ENCODE data around the gene CAPS.

Gene CAPS

DNA sequence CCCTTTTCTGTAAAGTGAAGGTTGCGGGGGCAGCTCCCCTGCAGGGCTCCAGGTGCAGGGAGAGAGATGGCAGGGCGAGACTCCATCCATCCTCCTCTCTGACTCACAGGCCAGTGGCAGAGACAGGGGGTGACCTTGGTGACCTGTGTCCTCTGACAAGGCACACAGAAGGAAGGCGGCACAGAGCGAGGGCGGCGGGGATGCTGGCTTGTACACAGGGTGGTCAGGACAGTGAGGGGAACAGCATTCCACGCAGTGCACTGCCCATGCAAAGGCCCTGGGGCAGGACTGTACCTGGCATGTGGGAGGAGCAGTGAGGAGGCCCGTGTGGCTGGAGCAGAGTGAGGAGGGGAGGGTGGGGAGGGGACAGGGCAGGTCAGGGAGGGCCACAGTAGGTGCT is 18.2 kb upstream of the CAPS start:
- no peaks in the 10 kb centered on the region for H3K36me3 ChIP-seq (ENCODE audit: low read length)
- no peak overlapping the region for H3K27ac ChIP-seq (ENCODE audit: low read depth, low read length)
- TF ChIP-seq EZH2phosphoT487 (conservative IDR thresholded peaks at IDR 0.05; ENCODE audit: low read length): no peak
- TF ChIP-seq, protein P1, sequence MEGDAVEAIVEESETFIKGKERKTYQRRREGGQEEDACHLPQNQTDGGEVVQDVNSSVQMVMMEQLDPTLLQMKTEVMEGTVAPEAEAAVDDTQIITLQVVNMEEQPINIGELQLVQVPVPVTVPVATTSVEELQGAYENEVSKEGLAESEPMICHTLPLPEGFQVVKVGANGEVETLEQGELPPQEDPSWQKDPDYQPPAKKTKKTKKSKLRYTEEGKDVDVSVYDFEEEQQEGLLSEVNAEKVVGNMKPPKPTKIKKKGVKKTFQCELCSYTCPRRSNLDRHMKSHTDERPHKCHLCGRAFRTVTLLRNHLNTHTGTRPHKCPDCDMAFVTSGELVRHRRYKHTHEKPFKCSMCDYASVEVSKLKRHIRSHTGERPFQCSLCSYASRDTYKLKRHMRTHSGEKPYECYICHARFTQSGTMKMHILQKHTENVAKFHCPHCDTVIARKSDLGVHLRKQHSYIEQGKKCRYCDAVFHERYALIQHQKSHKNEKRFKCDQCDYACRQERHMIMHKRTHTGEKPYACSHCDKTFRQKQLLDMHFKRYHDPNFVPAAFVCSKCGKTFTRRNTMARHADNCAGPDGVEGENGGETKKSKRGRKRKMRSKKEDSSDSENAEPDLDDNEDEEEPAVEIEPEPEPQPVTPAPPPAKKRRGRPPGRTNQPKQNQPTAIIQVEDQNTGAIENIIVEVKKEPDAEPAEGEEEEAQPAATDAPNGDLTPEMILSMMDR (IDR thresholded peaks at IDR 0.05; ENCODE audit: insufficient read depth, low read length, poor library complexity, severe bottlenecking): no peak

GRCh38 chr19:5896365-5897076 is 17.5 kb upstream of the CAPS start:
- H3K27me3 ChIP-seq (ENCODE audit: low read length): no peaks in the 10 kb centered on the region
- H3F3A ChIP-seq (ENCODE audit: insufficient read depth): no peaks in the 10 kb centered on the region
- no peaks in the 10 kb centered on the region for H3K36me3 ChIP-seq (ENCODE audit: low read length)
- H3K9me3 ChIP-seq (ENCODE audit: insufficient read depth, low read length): no peaks in the 10 kb centered on the region
- no peak overlapping the region for H3K4me2 ChIP-seq (ENCODE audit: low read depth, low read length, poor library complexity, severe bottlenecking)
- no peaks in the 10 kb centered on the region for H3K9me2 ChIP-seq (replicated peaks; ENCODE audit: insufficient read depth, low read length)
- no peak for TF ChIP-seq EZH2phosphoT487 (conservative IDR thresholded peaks at IDR 0.05; ENCODE audit: low read length)
- TF ChIP-seq, protein P1 (IDR thresholded peaks at IDR 0.05; ENCODE audit: insufficient read depth, low read length, poor library complexity, severe bottlenecking): no peak
- no peak overlapping the region for H2AFZ ChIP-seq (ENCODE audit: low read depth, low read length, severe bottlenecking)
- no peak overlapping the region for H3K9ac ChIP-seq (ENCODE audit: low read length)
- no peak overlapping the region for H3K4me3 ChIP-seq (ENCODE audit: insufficient read depth, low read length, poor library complexity, severe bottlenecking)
- H4K20me1 ChIP-seq (ENCODE audit: low read depth, low read length): no peaks in the 10 kb centered on the region
- H3K79me2 ChIP-seq (ENCODE audit: insufficient read depth, low read length): peaks cover 18% of the 10 kb centered on the region
- H3K27ac ChIP-seq (ENCODE audit: low read depth, low read length): no peak overlapping the region

More for the DNA sequence above, 18.2 kb upstream of the CAPS start:
- no peak overlapping the region for H3K4me2 ChIP-seq (ENCODE audit: low read depth, low read length, poor library complexity, severe bottlenecking)
- no peak overlapping the region for H3K4me3 ChIP-seq (ENCODE audit: insufficient read depth, low read length, poor library complexity, severe bottlenecking)
- no peaks in the 10 kb centered on the region for H3K9me3 ChIP-seq (ENCODE audit: insufficient read depth, low read length)
- H3F3A ChIP-seq (ENCODE audit: insufficient read depth): no peaks in the 10 kb centered on the region
- no peaks in the 10 kb centered on the region for H3K27me3 ChIP-seq (ENCODE audit: low read length)
- H3K79me2 ChIP-seq (ENCODE audit: insufficient read depth, low read length): peaks cover 12% of the 10 kb centered on the region
- no peaks in the 10 kb centered on the region for H4K20me1 ChIP-seq (ENCODE audit: low read depth, low read length)
- no peak overlapping the region for H3K9ac ChIP-seq (ENCODE audit: low read length)
- H3K9me2 ChIP-seq (replicated peaks; ENCODE audit: insufficient read depth, low read length): no peaks in the 10 kb centered on the region
- H2AFZ ChIP-seq (ENCODE audit: low read depth, low read length, severe bottlenecking): no peak overlapping the region

DNA sequence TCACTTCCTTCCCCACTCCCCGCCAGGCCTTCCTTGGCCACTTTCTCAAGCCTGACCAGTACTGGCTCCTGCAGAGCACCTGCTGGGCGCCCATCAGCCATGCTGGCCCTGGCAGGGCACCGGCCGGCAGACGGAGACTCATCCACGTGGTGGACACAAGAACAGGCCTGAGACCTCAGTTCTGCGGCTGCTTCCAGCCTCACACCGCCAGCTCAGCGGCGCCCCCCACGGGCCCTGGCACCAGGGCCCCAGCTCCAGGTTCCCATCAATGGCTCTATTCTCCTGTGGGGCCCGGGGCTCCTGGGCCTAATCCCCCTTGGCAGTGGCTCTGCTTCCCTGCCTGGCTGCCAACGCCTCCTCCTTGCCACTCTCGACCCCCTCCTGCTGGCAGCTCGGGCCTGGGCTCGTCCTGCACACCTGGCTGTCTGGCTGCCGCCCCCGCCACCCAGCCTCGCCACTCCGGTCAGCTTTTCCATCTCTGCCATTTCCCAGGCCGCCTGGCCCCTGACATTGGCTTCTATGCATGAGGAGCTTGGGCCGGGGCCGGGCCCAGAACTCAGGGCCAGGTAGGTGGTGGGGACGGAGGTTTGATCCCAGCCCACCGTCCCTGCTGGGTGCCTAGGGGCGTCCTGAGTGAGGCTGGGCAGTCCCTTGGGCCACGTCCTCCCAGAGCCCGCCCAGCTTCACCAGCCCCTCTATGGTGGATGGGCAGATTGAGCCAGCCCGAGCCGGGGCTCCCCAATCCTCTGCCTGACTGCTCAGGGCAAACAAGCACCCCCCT is 16.7 kb upstream of the CAPS start:
- H3K9me2 ChIP-seq (replicated peaks; ENCODE audit: insufficient read depth, low read length): no peaks in the 10 kb centered on the region
- no peaks in the 10 kb centered on the region for H3K9me3 ChIP-seq (ENCODE audit: insufficient read depth, low read length)
- no peak overlapping the region for H3K9ac ChIP-seq (ENCODE audit: low read length)
- no peak overlapping the region for H2AFZ ChIP-seq (ENCODE audit: low read depth, low read length, severe bottlenecking)
- H3K36me3 ChIP-seq (ENCODE audit: low read length): no peaks in the 10 kb centered on the region
- no peaks in the 10 kb centered on the region for H3F3A ChIP-seq (ENCODE audit: insufficient read depth)
- H3K4me3 ChIP-seq (ENCODE audit: insufficient read depth, low read length, poor library complexity, severe bottlenecking): no peak overlapping the region
- no peak overlapping the region for H3K4me2 ChIP-seq (ENCODE audit: low read depth, low read length, poor library complexity, severe bottlenecking)
- H3K27me3 ChIP-seq (ENCODE audit: low read length): no peaks in the 10 kb centered on the region
- H3K27ac ChIP-seq (ENCODE audit: low read depth, low read length): no peak overlapping the region
- H4K20me1 ChIP-seq (ENCODE audit: low read depth, low read length): no peaks in the 10 kb centered on the region
- TF ChIP-seq, protein P1 (IDR thresholded peaks at IDR 0.05; ENCODE audit: insufficient read depth, low read length, poor library complexity, severe bottlenecking): no peak
- TF ChIP-seq EZH2phosphoT487 (conservative IDR thresholded peaks at IDR 0.05; ENCODE audit: low read length): no peak
- H3K79me2 ChIP-seq (ENCODE audit: insufficient read depth, low read length): peaks cover 24% of the 10 kb centered on the region

Data from SU-DHL-6 (cell line).